Chondrocyte (in vitro differentiated cells): ENCODE data around the gene KRT86. TPM values are rescaled to one million over a fixed set of nuclear protein-coding genes. Genes with fewer than 3 reads are reported as not detected.

Experiments
- DNase-seq: peaks from one replicate; pipeline ENCODE4 v3.0.0; 2021; ENCODE audit warnings: mixed read lengths, low spot score
- H3K27ac Mint-ChIP-seq: one replicate; pipeline ENCODE4 v1.8.0; 2021; ENCODE audit warnings: mild to moderate bottlenecking, moderate library complexity, mixed read lengths; ENCODE audit not compliant: unreplicated experiment
- H3K27me3 Mint-ChIP-seq: 2 replicates; pipeline ENCODE4 v1.8.0; 2021; ENCODE audit warnings: low read depth, mixed read lengths
- H3K36me3 Mint-ChIP-seq: 2 replicates; pipeline ENCODE4 v1.8.0; 2021; ENCODE audit warnings: low read depth, mixed read lengths
- H3K4me1 Mint-ChIP-seq: 2 replicates; pipeline ENCODE4 v1.8.0; 2021; ENCODE audit warnings: low read depth, mild to moderate bottlenecking, mixed read lengths
- H3K4me3 Mint-ChIP-seq: one replicate; pipeline ENCODE4 v1.8.0; 2021; ENCODE audit warnings: mild to moderate bottlenecking, moderate library complexity, mixed read lengths; ENCODE audit not compliant: unreplicated experiment
- H3K9me3 Mint-ChIP-seq: 2 replicates; pipeline ENCODE4 v1.8.0; 2021; ENCODE audit warnings: low read depth, mixed read lengths
- total RNA-seq: library from RNA; stranded (reverse); gene quantifications from 3 replicates; pipeline ENCODE4 v1.2.1, GENCODE V29; 2021
- TF ChIP-seq, protein P1 (sequence below): fragments of 200-600 bp; sonication (generic); IDR thresholded peaks from 2 replicates; pipeline ENCODE4 v1.5.0; 2021; ENCODE audit warnings: antibody characterized with exemption, mild to moderate bottlenecking, moderate library complexity

KRT86 gene
- total RNA-seq, 1 donor from 2014 or later = 0.67 TPM

DNA sequence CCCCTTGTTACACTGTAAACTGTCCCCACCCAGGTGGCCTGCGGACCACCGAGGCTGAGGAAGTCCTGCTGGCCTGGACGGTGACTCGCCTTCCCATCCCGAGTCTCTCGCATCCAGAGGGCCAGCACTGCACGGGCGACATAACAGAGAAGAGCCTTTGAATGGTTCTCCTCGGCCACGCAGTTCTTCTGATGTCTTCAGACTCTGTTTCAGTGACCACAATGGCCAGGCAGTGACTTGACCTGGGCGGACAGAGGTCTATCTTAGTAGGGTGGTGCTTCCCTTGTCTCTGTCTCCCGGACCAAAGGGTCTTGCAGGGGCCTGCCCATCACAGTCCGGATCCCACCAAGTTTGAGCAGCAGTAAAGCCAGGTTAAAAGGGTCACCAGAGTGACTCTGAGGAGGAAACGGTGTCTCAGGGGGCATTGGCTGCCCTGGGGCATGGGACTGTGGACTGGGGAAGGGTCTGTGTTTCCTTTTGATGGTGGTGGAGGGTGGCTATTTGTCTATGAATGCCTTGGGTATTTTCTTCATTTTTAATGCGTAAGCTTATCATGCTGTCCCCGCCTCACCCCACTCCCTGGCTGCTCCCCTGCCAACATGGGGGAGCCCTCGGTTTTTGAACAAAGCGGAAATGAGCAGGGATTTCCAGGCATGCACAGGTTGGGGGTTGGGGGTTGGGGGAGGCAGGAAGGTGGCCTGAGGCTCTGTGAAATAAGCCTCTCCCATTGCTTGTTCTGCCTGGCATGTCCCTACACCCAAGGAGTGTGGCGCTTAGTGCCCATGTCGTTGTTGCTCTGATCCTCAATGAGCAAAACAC is 82.5 kb downstream of the KRT86 start:
- Mint-ChIP-seq H3K9me3 (no peaks in the 10 kb centered on the region), H3K4me3 (no peak overlapping the region), H3K27me3 (peaks cover 32% of the 10 kb centered on the region), H3K4me1 (peaks cover 4% of the 10 kb centered on the region), H3K27ac (no peak overlapping the region), H3K36me3 (no peaks in the 10 kb centered on the region)
- TF ChIP-seq, protein P1, sequence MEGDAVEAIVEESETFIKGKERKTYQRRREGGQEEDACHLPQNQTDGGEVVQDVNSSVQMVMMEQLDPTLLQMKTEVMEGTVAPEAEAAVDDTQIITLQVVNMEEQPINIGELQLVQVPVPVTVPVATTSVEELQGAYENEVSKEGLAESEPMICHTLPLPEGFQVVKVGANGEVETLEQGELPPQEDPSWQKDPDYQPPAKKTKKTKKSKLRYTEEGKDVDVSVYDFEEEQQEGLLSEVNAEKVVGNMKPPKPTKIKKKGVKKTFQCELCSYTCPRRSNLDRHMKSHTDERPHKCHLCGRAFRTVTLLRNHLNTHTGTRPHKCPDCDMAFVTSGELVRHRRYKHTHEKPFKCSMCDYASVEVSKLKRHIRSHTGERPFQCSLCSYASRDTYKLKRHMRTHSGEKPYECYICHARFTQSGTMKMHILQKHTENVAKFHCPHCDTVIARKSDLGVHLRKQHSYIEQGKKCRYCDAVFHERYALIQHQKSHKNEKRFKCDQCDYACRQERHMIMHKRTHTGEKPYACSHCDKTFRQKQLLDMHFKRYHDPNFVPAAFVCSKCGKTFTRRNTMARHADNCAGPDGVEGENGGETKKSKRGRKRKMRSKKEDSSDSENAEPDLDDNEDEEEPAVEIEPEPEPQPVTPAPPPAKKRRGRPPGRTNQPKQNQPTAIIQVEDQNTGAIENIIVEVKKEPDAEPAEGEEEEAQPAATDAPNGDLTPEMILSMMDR = no peak
- no peak for DNase-seq

Other genes with a start within 250 kb of the KRT86 start
- gene NR4A1, start 223.2 kb upstream of the KRT86 start, total RNA-seq = 5.7 to 7.6 TPM (median 7.3 TPM) in 3 replicates
- 48.0 to 55.1 TPM (median 50.5 TPM) in 3 replicates for gene ATG101, start 204.7 kb upstream of the KRT86 start, total RNA-seq
- not detected in 3 replicates for gene SMIM41, start 194.9 kb upstream of the KRT86 start, total RNA-seq
- 10.7 to 17.0 TPM (median 12.1 TPM) in 3 replicates for gene KRT80, start 82.6 kb upstream of the KRT86 start, total RNA-seq
- gene KRT7, start 41.4 kb upstream of the KRT86 start, total RNA-seq = 187 to 277 TPM (median 266 TPM) in 3 replicates
- gene KRT81, start 16.9 kb downstream of the KRT86 start, total RNA-seq = 1.1 to 2.2 TPM (median 1.3 TPM) in 3 replicates
- gene KRT83, start 46.8 kb downstream of the KRT86 start, total RNA-seq = not detected in 3 replicates
- gene KRT85, start 92.8 kb downstream of the KRT86 start, total RNA-seq = not detected in 3 replicates
- not detected in 3 replicates for gene KRT84, start 111.0 kb downstream of the KRT86 start, total RNA-seq
- gene KRT82, start 131.7 kb downstream of the KRT86 start, total RNA-seq = not detected in 3 replicates
- not detected in 3 replicates for gene KRT75, start 159.7 kb downstream of the KRT86 start, total RNA-seq
- gene KRT6B, start 177.5 kb downstream of the KRT86 start, total RNA-seq = not detected in 3 replicates
- not detected in 3 replicates for gene KRT6C, start 199.2 kb downstream of the KRT86 start, total RNA-seq
- not detected in 3 replicates for gene KRT6A, start 218.6 kb downstream of the KRT86 start, total RNA-seq
- not detected in 3 replicates for gene KRT5, start 245.7 kb downstream of the KRT86 start, total RNA-seq